ENCODE results near the gene RASSF3.
"Not testable (repeated sequence)": the region's sequence is repeated elsewhere in the genome, so short reads cannot be mapped to it uniquely, and the experiment has no call there.

RASSF3 gene

DNA sequence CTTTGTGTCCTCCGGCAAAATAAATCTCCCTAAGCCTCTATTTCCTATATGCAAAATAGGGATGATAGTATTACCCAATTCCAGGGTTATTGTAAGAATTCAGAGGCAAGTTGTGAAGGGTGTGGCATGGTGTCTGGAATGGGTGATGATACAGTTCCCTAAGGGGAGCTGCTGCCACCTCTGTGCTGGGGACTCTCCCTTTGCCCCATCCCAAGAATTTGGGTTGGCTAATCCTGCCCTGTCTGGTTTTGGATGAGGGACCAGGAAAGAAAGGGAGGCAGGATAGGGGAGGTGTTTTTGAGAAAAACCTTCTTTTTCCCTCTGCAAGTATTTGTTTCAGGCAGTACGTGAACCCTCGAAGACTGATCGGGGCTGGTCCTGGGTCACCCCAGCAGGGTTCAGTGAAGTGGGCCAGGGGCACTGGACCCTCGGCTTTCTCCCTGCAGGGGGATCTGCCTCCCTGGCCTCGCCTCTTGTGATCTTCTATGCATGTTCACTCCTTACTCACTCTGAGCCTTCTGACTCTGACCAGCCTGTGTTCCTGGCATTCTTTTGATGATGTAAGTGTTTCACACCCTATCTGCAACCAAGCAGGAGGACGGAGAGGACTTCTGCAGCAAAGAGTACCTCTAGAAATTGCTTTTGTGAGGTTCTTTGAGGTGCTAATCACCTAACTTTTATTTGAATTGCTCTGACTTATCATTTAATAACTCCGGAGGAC, 60.8 kb downstream of the RASSF3 start:
- no peak for DNase-seq (ENCODE audit: low spot score)

DNA sequence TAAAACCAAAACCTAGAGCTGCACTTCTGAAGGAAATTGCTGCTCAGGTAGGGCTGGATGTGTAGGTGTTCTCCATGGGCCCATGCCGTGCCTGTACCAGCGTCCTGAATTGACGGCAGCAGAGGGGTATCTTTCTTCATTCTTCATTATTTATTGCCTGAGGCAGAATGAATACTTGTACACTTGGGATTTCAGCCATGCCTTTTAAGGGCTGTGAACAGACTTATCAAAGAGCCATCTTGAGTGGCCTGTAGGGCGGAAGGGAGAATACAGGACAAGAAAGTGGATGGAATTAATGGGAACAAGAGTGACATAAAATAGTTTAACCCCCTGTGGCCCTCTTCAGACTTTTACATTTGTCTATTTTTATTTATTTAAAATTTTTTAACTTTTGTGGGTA, 61.4 kb downstream of the RASSF3 start:
- no peak for DNase-seq (ENCODE audit: low spot score)

DNA sequence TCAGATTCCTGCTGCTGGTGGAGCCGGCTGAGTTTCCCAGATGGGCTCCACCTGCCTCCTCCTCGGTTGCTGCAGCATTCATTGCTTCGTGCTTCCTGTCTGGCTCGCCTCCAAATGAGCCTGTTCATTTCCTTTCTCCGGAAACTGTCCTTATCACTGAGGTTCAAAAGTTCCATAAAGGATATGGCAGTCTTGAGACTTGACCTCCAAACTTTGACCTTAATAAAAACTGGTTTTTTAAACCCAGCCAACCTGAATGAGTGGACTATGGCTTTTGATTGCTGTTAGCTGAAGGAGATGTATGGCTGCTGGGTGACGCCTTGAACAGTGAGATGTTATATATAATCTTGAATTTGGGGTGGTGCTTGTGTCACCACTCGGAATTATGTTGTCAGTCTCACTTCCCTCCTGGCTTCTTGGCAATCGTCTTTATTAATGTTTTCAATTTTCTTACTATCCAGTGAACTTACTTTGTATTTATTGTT, 62.7 kb downstream of the RASSF3 start:
- no peak for DNase-seq (ENCODE audit: low spot score)

DNA sequence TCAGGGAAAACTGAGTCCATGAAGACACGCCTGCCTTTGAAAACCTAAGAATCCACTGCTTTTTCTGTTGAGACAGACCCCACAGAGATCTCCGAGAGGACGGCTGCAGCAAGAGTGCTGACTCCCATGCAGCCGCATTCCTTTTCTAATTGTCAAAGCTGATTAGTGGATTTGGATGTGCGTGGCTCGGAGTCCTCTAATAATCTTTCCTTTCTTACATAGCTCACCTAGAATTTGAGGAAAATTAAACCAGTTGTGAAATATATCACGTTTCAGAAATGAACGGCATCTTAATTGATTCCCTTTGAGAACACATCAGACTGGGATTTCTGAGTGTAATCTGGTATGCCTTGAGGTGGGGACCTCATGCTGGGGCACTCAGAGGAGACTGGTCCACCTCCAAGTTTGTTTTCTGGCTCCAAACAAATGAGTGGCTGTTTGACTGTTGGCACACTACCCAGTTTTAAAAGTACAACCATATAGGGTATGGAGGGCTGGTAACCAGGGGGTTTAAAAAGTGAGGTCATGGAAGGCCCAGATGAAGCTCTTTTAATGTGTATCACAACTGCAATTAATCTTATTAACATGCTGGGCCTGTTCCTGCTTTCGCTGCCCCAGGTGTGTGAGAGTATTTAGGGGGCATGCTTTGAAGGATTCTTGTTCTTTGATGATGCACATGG, 63.3 kb downstream of the RASSF3 start:
- DNase-seq (ENCODE audit: low spot score), result no peak

DNA sequence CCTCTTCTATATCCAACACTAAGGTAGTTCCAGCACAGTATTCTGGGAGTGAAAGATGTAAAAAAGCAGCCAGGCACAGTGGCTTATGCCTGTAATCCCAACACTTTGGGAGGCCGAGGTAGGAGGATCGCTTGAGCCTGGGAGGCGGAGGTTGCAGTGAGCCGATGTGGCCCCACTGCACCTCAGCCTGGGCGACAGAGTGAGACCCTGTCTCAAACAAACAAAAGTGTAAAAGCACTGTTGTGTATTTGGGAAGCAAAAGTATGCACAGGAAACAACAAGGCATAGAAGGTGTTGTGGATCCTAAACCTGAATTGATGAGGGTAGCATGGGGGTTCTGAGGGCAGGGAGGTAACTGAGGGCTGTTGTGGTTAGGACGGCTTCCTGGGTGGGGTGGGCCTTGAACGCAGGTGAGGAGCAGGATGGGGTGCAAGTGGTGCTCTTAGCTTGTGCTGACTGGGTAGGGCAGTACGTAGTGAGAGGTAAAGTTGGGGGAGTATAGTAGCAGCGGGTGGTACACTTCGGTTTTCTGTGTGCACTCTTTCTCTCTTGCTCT, 64.2 kb downstream of the RASSF3 start:
- no peak for DNase-seq (ENCODE audit: low spot score)

DNA sequence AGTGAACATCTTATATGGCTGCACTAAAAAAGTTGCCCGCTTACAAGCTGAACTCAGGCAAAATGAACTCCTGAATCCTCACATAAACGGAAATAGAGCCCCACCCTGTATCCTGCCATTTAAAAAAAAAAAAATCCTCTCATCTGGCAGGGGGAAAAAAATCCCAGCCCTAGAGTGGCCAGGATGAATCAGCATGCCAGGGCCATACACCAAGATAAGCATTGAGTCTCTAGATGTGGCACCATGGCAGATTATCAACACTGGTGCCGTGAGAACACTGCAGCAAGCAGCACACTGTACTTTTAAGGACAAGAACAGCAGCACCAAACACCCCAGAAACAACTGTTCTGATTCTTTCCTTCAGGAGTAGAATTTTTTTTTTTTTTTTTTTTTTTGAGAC, 65.5 kb downstream of the RASSF3 start:
- DNase-seq (ENCODE audit: low spot score), result no peak

DNA sequence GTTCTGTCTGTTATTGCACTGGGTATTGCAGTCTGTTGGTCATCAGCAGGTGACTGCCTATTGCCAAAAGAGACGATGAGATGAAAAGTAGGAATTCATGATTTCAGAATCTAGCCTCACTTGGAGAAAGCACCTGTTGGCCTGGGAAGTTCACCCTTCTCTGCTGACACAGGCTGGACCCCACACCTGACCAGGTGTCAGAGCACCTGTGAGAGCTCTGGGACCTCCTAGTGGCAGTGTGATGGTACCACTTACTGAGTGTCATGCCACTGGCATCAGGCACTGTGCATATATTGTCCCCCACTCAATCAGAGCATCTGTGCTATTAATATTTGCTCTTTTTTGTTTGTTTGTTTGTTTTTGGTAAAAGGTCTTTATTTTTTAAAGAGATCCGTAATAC, 68.0 kb downstream of the RASSF3 start:
- no peak for DNase-seq (ENCODE audit: low spot score)

DNA sequence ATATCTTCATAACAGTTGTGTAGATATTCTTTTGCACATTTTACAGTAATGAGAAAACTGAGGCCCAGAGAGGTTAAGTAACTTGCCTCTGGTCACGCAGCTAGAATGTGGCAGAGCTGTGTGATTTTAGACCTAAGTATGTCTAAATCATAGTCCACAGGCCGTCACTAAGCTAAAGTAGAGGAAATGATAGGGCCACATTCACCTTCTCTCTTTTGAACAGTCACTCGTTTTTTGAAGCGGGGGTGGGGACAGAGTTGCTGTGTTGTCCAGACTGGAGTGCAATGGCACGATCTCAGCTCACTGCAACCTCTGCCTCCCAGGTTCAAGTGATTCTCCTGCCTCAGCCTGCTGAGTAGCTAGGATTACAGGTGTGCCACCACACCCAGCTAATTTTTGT, 68.5 kb downstream of the RASSF3 start:
- no peak for DNase-seq (ENCODE audit: low spot score)

DNA sequence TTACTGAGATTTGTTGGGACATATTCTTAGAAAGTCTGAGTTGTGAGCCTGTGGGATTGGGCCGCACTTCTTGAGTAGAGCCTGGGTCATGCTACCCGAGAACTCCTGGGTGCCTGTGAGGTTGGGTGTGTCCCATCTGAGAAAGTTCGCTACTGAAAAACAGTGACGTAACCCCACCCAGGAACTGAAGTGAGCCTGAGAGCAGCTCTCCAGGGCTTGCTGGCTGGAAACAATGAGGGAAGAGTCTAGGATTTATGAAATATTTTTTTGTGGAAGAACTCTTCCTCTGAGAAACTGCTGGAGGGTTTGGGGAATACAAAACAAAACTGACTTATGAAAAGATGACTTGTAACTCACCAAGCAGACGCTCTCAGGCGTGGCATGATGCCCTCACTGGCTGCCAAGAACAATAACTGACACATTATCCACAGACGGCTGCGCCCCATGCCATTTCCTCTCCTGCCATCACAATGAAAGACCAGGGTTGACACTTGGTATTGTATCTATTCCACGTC, 69.2 kb downstream of the RASSF3 start:
- DNase-seq (ENCODE audit: low spot score), result no peak

DNA sequence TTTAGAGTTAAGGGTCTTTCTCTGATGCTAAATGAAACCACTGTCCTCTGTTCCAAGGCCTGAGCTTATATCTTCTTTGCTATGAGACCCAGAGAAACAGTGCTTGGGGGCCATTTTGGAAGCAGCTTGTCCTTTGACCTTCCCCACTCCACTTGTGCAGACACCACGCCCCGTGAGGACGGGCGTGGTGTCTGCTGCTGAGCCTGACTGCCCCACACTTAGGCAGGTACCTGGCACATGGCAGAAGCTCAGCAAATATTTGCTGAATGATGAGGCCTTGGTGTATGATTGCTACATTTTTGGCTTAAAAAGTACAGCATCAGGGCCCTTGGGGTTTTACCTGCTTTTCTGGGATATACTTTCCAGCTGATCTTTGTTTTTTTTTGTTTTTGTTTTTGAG, 69.9 kb downstream of the RASSF3 start:
- no peak for DNase-seq (ENCODE audit: low spot score)

DNA sequence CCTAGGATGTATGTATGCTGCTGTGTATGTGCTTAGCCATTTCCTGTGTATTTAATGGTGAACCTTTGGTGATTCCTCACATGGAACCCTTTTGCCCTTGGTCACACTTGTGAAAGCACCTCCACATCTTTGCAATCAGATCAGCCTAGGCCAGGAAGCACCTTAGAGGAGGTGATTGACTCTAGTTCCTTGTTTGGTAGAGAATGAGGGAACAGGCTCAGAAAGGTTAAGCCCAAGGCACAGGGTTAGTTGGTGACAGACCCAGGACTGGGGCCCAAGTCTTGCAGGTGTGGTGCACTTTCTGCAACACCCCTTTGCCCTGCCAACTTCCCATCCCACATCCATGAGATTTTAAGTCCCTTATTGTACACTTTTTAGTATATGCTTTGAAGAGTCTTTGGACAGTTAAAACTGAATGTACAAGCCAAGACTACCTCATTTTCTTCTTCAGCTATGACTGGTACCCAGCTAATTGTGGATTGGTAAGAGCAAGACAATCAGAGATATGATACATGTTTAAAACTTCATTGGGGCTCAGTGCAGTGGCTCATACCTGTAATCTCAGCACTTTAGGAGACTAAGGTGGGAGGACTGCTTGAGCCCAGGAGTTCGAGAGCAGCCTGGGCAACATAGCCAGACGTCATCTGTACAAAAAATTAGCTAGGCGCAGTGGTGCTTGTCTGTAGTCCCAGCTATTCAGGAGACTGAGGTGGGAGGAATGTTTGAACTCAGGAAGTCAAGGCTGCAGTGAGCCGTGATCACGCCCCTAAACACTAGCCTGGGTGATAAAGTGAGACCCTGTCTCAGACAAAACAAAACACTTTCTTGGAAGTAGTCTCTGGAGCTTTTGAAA, 71.1 kb downstream of the RASSF3 start:
- no peak for DNase-seq (ENCODE audit: low spot score)

DNA sequence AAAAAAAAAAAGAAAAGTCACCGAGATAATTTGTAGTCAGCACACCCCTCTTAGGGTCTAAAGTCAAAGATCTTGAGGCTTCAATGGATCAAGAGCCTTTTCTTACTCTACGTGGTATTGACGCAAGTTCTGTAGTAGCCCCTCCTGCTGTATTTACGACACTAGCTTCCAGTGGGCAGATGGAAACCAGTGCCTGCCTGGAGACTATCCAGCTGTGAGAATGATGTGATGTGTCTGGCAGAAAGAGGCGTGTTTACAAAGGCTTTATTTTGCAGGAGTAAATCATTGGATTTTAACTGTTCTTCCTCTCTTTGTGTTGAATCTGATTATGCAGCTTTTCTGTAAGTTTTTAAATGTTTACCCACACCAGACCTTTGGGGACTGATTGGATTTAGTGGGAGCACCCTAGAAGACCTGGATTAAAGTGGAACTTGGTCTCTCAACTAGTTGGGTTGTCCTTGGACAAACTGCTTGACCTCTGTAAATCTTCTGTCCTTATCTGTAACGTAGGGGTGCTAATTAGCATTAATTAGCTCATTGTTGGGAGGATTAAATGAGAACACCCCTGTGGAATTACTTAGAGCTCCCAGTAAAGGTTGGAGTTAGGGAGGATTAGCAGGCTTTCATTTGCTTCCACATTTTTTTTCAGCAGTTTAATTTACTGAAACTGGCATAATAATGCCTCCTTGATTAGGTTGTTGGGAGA, 72.4 kb downstream of the RASSF3 start:
- no peak for DNase-seq (ENCODE audit: low spot score)

DNA sequence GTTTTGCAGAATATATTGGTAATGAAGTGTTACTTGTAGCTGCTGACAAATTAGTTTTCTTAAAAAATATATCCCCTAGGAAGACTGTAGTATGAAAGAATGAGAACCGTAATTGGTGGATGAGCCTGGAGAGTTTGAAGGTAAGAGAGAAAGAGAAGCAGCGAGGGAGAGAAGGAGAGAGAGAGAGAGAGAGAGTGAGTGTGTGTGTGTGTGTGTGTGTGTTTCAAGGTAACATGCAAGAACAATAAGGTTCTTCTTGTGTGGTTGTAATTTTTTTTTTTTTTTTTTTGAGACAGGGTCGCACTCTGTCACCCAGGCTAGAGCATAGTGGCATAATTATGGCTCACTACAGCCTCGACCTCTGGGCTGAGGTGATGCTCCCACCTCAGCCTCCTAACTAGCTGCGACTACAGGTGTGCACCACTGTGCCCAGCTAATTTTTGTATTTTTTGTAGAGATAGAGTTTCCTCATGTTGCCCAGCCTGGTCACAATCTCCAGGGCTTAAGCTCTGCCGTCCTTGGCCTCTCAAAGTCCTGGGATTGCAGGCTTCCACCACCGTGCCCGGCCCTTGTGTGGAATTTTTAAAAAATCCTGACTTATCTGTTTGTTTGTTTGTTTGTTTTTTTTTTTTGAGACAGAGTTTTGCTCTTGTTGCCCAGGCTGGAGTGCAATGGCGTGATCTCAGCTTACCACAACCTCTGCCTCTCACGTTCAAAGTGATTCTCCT, 73.7 kb downstream of the RASSF3 start:
- DNase-seq (ENCODE audit: low spot score), result no peak

DNA sequence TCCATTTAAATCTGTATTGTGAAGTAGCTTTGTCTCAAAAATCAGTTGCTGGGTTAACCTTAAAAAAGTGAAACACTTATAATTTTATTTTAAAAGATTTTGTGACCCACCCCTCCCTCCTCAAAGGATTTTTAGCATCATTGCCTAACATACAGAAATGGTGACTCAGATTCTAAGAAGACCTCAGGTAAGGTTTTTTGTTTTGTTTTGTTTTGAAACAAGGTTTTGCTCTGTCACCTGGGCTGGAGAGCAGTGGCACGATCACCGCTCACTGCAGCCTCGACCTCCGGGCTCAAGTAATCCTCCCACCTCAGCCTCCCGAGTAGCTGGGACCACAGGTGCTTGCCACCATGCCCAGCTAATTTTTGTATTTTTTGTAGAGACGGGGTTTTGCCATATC, 74.8 kb downstream of the RASSF3 start:
- no peak for DNase-seq (ENCODE audit: low spot score)

DNA sequence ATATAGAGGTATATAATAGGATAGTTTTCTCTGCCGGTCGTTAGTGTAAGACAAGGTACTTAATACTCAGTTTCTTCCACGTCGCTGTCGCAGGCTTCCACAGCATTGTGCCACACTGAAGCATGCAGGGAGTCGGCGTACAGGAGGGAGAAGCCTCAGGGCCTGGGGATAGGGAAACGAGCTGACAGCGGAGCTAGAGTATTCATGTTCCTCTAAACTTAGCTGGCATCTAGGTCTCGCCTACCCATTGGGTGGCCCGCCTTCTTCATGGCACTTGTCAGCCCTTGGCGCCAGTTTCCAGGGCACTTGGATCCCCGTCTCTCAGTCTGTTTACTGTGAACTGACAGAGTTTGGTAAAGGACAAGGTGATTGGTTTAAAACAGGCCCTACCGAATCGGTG, 75.3 kb downstream of the RASSF3 start:
- no peak for DNase-seq (ENCODE audit: low spot score)

DNA sequence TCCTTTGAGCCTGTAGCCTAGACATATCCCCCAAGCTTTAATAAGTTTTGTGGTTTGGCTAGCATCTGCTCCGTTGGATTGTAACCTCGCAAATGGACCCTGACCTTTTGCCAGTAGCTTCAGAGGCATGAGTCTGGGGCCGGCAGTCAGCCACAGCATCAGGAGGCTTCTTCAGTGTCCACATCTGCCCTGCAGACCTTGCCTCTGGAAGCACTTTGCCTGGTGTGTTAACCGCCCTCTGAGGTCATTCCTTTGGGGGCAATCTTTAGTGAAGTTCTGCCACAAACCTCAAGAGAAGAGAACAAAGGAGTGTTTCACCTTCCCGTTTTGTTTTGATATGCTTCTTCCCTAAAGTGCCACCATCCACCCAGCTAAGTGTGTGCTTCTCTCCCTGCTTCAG, 77.5 kb downstream of the RASSF3 start:
- no peak for DNase-seq (ENCODE audit: low spot score)

DNA sequence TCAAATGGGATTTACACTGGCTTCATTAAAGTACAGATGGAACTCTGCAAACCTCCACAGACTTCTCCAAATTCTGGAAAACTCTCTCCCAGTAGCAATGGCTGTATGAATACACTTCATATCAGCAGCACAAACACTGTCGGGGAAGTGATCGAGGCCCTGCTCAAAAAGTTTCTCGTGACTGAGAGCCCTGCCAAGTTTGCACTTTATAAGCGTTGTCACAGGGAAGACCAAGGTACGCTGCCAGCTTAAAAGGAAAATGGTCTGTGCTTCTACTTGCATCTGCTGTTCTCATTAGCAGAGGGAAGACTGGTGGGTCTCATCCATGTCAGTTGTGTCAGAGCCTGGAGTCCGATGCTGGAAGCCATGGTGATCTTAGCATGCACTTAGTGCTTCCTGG, 77.9 kb downstream of the RASSF3 start:
- DNase-seq (ENCODE audit: low spot score), result no peak

DNA sequence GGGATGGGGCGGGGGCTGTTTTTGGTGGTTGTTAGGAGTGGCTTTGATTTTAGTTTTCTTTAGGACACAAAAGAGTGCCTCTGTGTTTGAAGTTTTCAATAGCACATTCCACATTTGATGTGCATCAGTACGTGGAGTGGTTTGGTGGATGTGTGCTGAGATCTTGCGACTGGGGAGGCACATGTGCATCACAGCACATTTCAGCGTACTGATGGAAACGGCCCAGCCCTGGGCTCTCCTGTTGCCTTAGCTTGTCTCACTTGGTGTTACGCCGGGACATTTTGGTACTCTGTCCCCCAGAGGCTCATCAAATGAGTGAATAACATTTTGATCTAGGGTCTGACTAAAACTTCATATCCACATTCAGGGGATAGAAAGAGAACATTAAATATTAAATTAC, 78.4 kb downstream of the RASSF3 start:
- no peak for DNase-seq (ENCODE audit: low spot score)

DNA sequence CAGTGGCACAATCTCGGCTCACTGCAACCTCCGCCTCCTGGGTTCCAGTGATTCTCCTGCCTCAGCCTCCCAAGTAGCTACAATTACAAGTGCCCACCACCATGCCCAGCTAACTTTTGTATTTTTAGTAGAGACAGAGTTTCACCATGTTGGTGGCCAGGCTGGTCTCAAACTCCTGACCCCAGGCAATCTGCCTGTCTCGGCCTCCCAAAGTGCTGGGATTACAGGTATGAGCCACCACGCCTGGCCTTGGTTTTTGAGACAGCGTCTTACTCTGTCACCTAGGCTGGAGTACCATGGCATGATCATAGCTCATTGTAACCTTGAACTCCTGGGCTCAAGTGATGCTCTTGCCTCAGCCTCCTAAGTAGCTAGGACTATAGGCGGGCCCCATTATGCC, 79.9 kb downstream of the RASSF3 start:
- not testable (repeated sequence) for DNase-seq (ENCODE audit: low spot score)

DNA sequence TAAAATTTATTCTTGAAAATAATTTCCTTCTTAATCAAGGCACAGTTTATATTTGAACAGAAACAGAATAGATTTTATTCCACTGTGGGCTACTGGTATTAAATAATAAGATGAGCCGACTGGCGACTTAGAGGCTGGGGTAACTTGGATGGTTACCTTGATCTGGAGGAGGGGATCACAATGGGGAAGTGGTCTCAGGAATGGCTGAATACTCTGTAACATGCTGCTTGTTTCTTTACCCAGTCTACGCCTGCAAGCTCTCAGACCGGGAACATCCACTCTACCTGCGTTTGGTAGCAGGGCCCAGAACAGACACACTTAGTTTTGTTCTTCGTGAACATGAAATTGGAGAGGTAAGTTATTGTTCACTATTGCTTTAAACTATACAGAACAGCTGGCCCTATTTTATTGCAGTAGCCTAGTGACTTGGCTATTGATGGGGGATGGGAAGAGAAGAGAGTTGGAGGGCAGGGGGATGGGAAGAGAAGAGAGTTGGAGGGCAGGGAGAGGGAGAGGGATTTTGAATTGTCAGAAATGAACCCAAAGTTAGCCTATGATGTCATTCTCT, 81.0 kb downstream of the RASSF3 start:
- DNase-seq (ENCODE audit: low spot score), result no peak
